Mesodermal cell (in vitro differentiated cells): ENCODE results near the gene SOS2.

Experiments
- H3K27ac ChIP-seq: 2 replicates; pipeline ENCODE4 v1.7.0; 2013; ENCODE audit warnings: mild to moderate bottlenecking, low read depth, low read length, moderate library complexity; ENCODE audit not compliant: severe bottlenecking
- H3K36me3 ChIP-seq: 2 replicates; pipeline ENCODE4 v1.7.1; 2013; ENCODE audit warnings: mild to moderate bottlenecking, low read length, moderate library complexity; ENCODE audit not compliant: control insufficient read depth, insufficient read depth
- H3K4me1 ChIP-seq: one replicate; pipeline ENCODE4 v1.7.1; 2013; ENCODE audit warnings: mild to moderate bottlenecking, low read length; ENCODE audit not compliant: insufficient read depth, control insufficient read depth, poor library complexity, severe bottlenecking
- H3K4me3 ChIP-seq: 2 replicates; pipeline ENCODE4 v1.7.0; 2013; ENCODE audit warnings: low read length, control low read depth, mild to moderate bottlenecking; ENCODE audit not compliant: insufficient read depth, poor library complexity, severe bottlenecking; ENCODE audit errors: extremely low read depth
- H3K9me3 ChIP-seq: 2 replicates; pipeline ENCODE4 v1.7.1; 2013; ENCODE audit warnings: mild to moderate bottlenecking, low read length, moderate library complexity; ENCODE audit not compliant: control insufficient read depth
- WGBS, 2 experiments: methylation state at CpG; one replicate each; pipeline ENCODE4 v1.1.5; 2013; ENCODE audit warnings: missing lambda C conversion rate in 2 of 2; ENCODE audit not compliant: insufficient coverage in 2 of 2; 5-methylcytosine and 5-hydroxymethylcytosine counted together

The SOS2 gene

DNA sequence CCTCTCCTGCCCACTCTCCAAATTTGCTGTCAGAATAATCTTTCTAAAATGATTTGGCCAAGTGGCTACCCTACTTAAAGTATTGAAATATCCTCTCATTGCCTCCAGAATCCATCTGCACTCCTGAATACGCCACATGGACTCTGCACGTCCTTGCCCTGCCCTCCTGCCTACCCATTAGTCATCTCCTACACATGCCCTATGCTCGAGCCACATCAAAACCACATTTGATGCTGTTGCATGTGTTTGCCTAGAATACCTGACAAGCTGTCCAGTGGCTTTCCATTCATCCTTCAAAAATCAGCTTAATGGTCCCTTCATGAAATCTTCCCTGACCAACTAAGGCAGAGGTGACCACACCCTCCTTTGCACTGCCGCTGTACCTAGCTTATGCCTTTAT, 132.0 kb downstream of the SOS2 start:
- H3K4me3 ChIP-seq: no peak overlapping the region
- peaks cover 4% of the 10 kb centered on the region for H3K36me3 ChIP-seq
- no peaks in the 10 kb centered on the region for H3K9me3 ChIP-seq
- 93 to 94% methylated on average over 3 to 4 of the region's 4 CpGs for WGBS, 2 experiments
- no peak overlapping the region for H3K27ac ChIP-seq
- H3K4me1 ChIP-seq: no peaks in the 10 kb centered on the region

DNA sequence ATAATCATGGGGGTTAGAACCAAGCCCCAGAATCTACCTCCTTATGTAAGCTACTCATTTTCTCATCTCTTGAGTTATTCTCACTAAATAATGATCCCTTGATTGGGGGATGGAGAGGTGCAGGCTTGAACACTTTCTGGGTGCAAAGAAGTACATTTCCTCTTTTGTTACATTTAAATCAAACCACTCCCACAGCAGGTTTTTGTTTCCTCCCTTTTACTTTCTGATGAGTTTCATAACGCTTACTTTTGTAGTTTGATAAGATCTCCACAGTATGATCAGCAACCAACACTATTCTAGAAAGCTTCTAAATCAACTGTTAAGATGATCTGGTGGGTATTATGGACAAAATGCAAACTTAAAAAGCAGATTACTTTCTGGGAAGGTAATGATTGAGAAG, 135.5 kb downstream of the SOS2 start:
- Histone ChIP-seq H3K36me3 (peaks cover 4% of the 10 kb centered on the region), H3K9me3 (no peaks in the 10 kb centered on the region), H3K4me1 (no peaks in the 10 kb centered on the region), H3K4me3 (no peak overlapping the region), H3K27ac (no peak overlapping the region)
- 100% methylated on average over 1 of the region's 1 CpG; no CpG with 5 or more reads in 1 of the 2 experiments for WGBS, 2 experiments

DNA sequence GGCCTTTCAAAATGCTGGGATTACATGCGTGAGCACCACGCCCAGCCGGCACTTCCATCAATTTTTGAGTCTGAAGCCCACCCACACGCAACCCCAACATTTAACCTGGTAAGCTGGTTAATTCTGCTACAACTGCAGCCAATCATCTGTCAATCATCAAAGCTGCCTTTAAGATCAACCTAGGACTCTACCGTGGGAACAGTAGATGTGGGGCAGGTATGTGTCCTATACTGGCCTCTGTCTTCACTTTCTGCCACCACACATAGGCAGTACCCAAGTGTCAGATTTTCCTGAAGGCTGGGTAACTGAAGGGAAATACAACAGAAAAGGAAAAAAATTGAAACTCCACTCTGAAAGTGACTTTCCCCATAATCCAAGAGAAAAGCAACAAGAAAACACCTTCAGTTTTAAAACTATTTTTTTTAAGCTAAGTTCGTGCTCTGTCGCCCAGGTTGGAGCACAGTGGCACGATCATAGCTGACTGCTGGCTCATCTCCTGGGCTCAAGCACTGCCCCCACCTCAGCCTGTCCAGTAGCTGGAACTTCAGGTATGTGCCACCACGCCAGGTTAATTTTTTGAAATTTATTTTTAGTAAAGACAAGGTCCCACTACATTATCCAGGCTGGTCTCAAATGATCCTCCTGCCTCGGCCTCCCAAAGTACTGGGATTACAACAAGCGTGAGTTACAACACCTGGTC, 137.2 kb downstream of the SOS2 start:
- H3K4me3 ChIP-seq: no peak overlapping the region
- no peaks in the 10 kb centered on the region for H3K9me3 ChIP-seq
- H3K4me1 ChIP-seq: no peaks in the 10 kb centered on the region
- no peak overlapping the region for H3K27ac ChIP-seq
- peaks cover 4% of the 10 kb centered on the region for H3K36me3 ChIP-seq
- WGBS, 2 experiments: 78 to 85% methylated on average over 6 to 8 of the region's 11 CpGs

DNA sequence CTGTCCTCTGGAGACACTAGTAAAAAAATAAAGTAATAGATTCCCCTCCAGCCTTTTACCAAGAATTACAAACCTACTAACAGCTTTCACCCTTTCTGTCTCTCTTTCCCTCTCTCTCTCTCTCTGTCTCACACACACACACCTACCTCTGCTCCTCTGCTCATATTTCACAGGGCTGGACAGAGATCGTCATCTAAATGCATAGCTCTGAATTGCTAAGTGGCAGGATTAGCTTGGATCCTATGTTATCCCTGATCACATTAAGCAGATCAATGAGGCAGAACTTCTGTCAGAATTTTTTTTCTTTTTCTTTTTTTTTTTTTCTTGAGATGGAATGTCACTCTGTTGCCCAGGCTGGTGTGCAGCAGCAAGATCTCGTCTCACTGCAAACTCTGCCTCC, 137.9 kb downstream of the SOS2 start:
- no peaks in the 10 kb centered on the region for H3K4me1 ChIP-seq
- H3K9me3 ChIP-seq: no peaks in the 10 kb centered on the region
- no peak overlapping the region for H3K27ac ChIP-seq
- no peak overlapping the region for H3K4me3 ChIP-seq
- peaks cover 4% of the 10 kb centered on the region for H3K36me3 ChIP-seq
- WGBS, 2 experiments: 75 to 100% methylated on average over 1 of the region's 2 CpGs

DNA sequence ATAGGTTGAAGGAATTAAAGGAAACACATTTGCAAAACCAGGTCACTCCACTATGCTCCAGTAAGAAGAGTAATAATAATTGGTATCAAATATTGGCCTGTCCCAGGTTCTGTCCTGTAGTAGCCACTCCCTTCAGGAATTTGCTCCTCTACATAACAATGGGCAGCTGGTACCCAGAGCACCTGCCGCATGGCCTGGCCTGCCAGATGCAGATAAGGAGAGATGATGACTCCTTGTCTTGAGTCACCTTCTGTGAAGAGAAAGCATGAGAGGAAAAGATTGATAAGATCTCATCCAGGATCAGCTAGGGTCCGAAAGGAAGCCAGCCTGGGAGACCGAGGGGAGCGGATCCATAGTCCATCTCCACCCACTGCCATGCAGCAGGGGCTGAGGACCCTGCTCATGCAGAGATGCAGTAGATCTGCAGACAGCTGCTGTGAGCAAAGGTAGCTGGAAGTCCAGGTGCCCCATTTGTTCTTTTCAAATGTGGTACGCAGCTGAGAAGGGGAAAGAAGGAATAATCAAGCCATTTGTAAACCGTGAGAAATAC, 139.3 kb downstream of the SOS2 start:
- Histone ChIP-seq H3K4me3 (no peak overlapping the region), H3K27ac (no peak overlapping the region)
- WGBS, 2 experiments: 80 to 97% methylated on average over 3 of the region's 6 CpGs

DNA sequence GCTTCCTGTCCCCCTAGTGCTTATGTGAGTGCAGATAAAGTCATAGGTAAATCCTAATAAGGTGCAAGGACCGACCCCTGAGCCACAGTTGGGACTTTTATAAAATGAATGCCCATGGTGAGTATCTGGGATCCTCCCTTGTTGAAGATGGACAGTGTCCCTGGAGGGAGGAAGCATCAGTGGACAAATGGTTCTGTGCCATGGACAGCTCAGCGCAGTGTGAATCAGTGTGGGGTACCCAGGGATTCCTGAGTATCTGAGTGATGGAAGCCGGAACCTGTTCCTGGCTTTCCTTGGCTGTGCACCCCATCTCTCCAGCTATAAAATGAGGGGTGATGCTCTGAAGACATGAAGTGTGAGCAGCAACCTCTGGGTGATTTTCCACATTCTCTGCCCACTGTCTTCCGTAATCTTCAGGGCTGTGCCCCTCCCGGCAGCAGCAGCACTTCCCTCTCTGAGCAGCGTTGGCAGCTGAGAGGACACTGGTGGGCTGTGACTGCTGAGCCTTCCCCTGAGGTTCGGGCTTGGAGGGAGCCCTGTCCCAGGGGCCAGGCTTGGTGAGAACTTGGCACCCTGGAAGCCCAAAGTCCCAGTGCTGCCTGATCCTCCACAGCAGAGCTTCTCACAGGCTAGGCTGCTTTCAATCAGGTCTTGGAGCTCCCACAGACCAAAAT, 140.0 kb downstream of the SOS2 start:
- Histone ChIP-seq H3K4me3 (no peak overlapping the region), H3K9me3 (no peaks in the 10 kb centered on the region), H3K27ac (no peak overlapping the region), H3K4me1 (peaks cover 7% of the 10 kb centered on the region), H3K36me3 (peaks cover 4% of the 10 kb centered on the region)
- 86 to 91% methylated on average over 7 of the region's 7 CpGs for WGBS, 2 experiments

More for the DNA sequence above, 139.3 kb downstream of the SOS2 start:
- peaks cover 4% of the 10 kb centered on the region for H3K36me3 ChIP-seq
- peaks cover 7% of the 10 kb centered on the region for H3K4me1 ChIP-seq
- no peaks in the 10 kb centered on the region for H3K9me3 ChIP-seq

DNA sequence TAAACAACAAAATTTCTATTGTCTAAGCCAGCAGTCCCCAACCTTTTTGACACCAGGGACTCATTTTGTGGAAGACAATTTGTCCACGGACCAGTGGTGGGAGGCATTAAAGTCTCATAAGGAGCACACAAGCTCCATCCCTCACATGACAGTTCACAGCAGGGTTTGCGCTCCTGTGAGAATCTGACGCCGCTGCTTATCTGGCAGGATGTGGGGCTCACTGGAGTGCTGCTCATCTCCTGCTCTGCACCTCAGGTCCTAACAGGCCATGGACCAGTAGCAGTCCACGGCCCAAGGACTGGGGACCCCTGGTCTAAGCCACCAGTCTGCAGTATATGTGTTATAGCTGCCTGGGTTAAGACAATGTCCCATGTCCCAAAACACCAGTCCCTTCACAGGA, 142.2 kb downstream of the SOS2 start:
- no peaks in the 10 kb centered on the region for H3K36me3 ChIP-seq
- no peak overlapping the region for H3K4me3 ChIP-seq
- peaks cover 14% of the 10 kb centered on the region for H3K4me1 ChIP-seq
- no peak overlapping the region for H3K27ac ChIP-seq
- 88 to 91% methylated on average over 4 to 5 of the region's 5 CpGs for WGBS, 2 experiments
- H3K9me3 ChIP-seq: no peaks in the 10 kb centered on the region

DNA sequence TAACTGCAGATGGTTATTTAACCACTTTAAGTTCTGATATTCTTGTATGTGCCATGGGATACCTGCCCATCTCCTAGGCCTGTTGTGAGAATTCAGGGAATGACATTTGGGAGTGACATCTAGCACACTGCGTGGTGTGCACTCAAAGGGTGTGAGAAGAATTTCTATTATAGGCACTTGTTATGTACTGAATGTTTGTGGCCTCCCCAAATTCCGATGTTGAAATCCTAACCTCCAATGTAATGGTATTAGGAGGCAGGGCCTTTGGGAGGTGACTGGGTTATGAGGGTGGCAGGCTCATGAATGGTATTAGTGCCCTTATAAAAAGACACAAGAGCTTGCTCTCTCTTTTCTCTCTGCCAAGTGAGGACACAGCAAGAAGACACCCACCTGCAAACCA, 142.6 kb downstream of the SOS2 start:
- 100% methylated on average over 1 of the region's 2 CpGs; no CpG with 5 or more reads in 1 of the 2 experiments for WGBS, 2 experiments
- Histone ChIP-seq H3K4me3 (no peak overlapping the region), H3K4me1 (peaks cover 14% of the 10 kb centered on the region), H3K36me3 (no peaks in the 10 kb centered on the region), H3K27ac (no peak overlapping the region), H3K9me3 (no peaks in the 10 kb centered on the region)

DNA sequence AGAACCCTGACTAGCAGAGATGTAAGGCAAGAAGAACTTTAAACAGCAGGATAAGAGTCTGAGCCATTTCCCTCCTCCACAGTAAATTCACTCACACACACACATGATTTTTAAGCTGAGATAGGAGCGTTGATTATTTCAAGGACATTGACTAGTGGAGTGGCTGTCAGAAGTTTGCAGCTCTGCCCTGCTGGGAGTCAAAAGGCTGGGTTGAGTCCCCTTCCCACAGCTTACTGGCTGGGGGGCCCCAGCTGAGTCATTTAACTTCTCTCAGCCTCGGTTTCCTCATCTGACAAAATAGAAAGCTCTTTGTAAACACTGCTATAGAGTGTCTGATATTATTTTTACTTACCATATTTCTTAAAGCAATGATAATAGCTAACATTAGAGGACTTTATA, 143.3 kb downstream of the SOS2 start:
- Histone ChIP-seq H3K4me1 (peaks cover 14% of the 10 kb centered on the region), H3K9me3 (no peaks in the 10 kb centered on the region), H3K4me3 (no peak overlapping the region), H3K36me3 (no peaks in the 10 kb centered on the region), H3K27ac (no peak overlapping the region)
- WGBS, 2 experiments: no CpG with 5 or more reads among the region's 2 CpGs

DNA sequence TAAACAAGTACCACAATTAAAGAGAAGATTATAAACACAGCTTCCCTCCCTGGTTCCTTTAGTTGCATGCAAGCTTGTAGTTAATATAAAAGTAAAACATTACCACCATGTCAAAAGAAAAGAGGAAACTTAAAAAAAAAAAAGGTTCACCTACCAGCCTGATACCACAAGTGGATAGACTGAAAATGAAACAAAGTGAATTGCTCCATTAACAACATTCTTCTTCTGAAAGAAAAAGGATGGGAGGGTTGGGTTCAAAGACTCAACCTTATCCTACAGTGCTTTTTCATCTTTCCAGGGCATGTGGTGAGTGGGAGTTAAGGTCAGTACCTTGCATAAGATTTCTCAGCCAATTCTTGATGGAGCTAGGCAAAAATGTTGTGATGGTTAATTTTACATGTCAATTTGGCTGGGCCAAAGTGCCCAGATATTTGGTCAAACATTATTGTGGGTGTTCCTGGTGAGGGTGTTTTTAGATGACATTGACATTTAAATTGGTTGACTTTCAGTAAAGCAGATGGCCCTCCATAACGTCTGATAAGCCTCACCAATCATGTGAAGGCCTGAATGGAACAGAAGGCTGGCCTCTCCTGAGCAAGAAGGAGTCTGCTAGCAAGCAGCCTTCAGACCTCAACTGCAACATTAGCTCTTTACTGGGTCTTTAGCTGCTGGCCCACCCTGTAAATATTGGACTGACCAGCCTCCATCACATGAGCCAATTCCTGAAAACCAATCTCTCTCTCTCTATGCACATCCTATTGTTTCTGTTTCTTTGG, 143.8 kb downstream of the SOS2 start:
- Histone ChIP-seq H3K27ac (no peak overlapping the region), H3K9me3 (no peaks in the 10 kb centered on the region), H3K4me1 (peaks cover 18% of the 10 kb centered on the region), H3K4me3 (no peak overlapping the region), H3K36me3 (no peaks in the 10 kb centered on the region)
- 82 to 86% methylated on average over 1 of the region's 1 CpG for WGBS, 2 experiments
